Measurements from ENCODE around the gene ENTREP3. TPM values are rescaled to one million over a fixed set of nuclear protein-coding genes. Genes with fewer than 3 reads are reported as not detected.
A peak's percentile ranks its signal among the peaks of the same experiment; 100 is the strongest.
"Not testable (repeated sequence)": the region's sequence is repeated elsewhere in the genome, so short reads cannot be mapped to it uniquely, and the experiment has no call there.

ENTREP3 gene
- total RNA-seq, 2 experiments from 2014 or later = 22.8 to 22.9 TPM

GRCh38 chr1:155227261-155228095 lies 27.8 kb downstream of the ENTREP3 start:
- CTCF ChIA-PET = interaction anchor here (0.9 to 2.5 kb wide), 11 partner anchors 15 to 357 kb away, joined by 3 to 12 read pairs (median 5); partner anchors contain the start of genes KRTCAP2, SCAMP3 and THBS3

DNA sequence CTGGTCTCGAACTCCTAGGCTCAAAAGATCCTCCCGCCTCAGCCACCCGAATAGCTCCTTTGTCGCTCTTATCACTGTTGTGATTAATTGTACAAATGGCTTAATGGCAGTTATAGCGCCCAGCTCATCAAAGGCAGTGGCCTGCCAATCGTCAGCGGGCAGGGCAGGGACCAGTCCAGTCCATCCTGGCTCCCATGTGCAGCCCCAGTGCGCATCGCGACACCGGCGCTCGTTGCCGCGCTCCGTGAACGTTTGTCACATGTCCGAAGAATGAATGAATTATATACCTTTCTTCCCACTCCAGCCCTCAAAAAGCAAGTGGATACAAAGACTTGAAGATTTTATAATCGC lies 28.4 kb downstream of the ENTREP3 start:
- DNase-seq = peak; percentile 51
- ChIA-PET POLR2A (interaction anchor here (0.6 kb wide), 2 partner anchors 18 to 32 kb away, joined by 3 read pairs; no protein-coding TSS in a partner anchor), CTCF (interaction anchor here (0.6 to 2.5 kb wide), 10 partner anchors 20 to 358 kb away, joined by 3 to 12 read pairs (median 4); partner anchors contain the start of genes SCAMP3 and THBS3)
- H3K27ac Mint-ChIP-seq = peak overlapping the region; percentile 92
- no peaks in the 10 kb centered on the region for H3K27me3 Mint-ChIP-seq
- H3K4me3 Mint-ChIP-seq = peak overlapping the region; percentile 84
- H3K9me3 Mint-ChIP-seq = no peaks in the 10 kb centered on the region
- H3K36me3 Mint-ChIP-seq (ENCODE audit: low read depth) = peaks cover 8% of the 10 kb centered on the region
- peaks cover 36% of the 10 kb centered on the region for H3K4me1 Mint-ChIP-seq

More at GRCh38 chr1:155227261-155228095, 27.8 kb downstream of the ENTREP3 start:
- peak overlapping the region; percentile 84 for H3K4me3 Mint-ChIP-seq
- H3K36me3 Mint-ChIP-seq (ENCODE audit: low read depth) = peaks cover 8% of the 10 kb centered on the region
- peak; percentile 99 for DNase-seq
- H3K27ac Mint-ChIP-seq = peak overlapping the region; percentile 92
- POLR2A ChIA-PET = interaction anchor here (0.6 kb wide), 1 partner anchor 18 kb away, joined by 3 read pairs; no protein-coding TSS in a partner anchor
- peaks cover 36% of the 10 kb centered on the region for H3K4me1 Mint-ChIP-seq
- H3K9me3 Mint-ChIP-seq = no peaks in the 10 kb centered on the region
- H3K27me3 Mint-ChIP-seq = no peaks in the 10 kb centered on the region

GRCh38 chr1:155226188-155226909 lies 28.9 kb downstream of the ENTREP3 start:
- Mint-ChIP-seq H3K4me1 (peaks cover 36% of the 10 kb centered on the region), H3K9me3 (no peaks in the 10 kb centered on the region), H3K27me3 (no peaks in the 10 kb centered on the region), H3K4me3 (peak overlapping the region; percentile 84), H3K27ac (peak overlapping the region; percentile 92), H3K36me3 (ENCODE audit: low read depth) (peaks cover 8% of the 10 kb centered on the region)
- peak; percentile 87 for DNase-seq
- POLR2A ChIA-PET = interaction anchor here (0.6 kb wide), 2 partner anchors 17 to 32 kb away, joined by 3 read pairs; no protein-coding TSS in a partner anchor
- CTCF ChIA-PET = interaction anchor here (0.6 to 2.5 kb wide), 9 partner anchors 19 to 358 kb away, joined by 3 to 12 read pairs (median 5); partner anchors contain the start of genes SCAMP3 and THBS3

GRCh38 chr1:155225404-155225759 lies 29.9 kb downstream of the ENTREP3 start:
- POLR2A ChIA-PET; H3K9me3 Mint-ChIP-seq; H3K36me3 Mint-ChIP-seq (ENCODE audit: low read depth); H3K27me3 Mint-ChIP-seq; DNase-seq: not testable (repeated sequence)
- peaks cover 43% of the 10 kb centered on the region for H3K4me1 Mint-ChIP-seq
- H3K27ac Mint-ChIP-seq = peak overlapping the region; percentile 92
- peak overlapping the region; percentile 84 for H3K4me3 Mint-ChIP-seq
- CTCF ChIA-PET = interaction anchor here (0.9 kb wide), 1 partner anchor 52 kb away, joined by 3 read pairs; the partner anchor contains the start of gene KRTCAP2

GRCh38 chr1:155223047-155223446 lies 32.2 kb downstream of the ENTREP3 start:
- H3K4me3 Mint-ChIP-seq = no peak overlapping the region
- no peaks in the 10 kb centered on the region for H3K27me3 Mint-ChIP-seq
- no peak overlapping the region for H3K27ac Mint-ChIP-seq
- peaks cover 11% of the 10 kb centered on the region for H3K36me3 Mint-ChIP-seq (ENCODE audit: low read depth)
- DNase-seq = no peak
- POLR2A ChIA-PET = no interaction called here
- H3K4me1 Mint-ChIP-seq = peaks cover 55% of the 10 kb centered on the region
- CTCF ChIA-PET = interaction anchor here (1.7 kb wide), 1 partner anchor 16 kb away, joined by 5 read pairs; the partner anchor contains the start of gene THBS3
- H3K9me3 Mint-ChIP-seq = peaks cover 2% of the 10 kb centered on the region

- H3K36me3 Mint-ChIP-seq (ENCODE audit: low read depth) = peaks cover 11% of the 10 kb centered on the region
- H3K27me3 Mint-ChIP-seq, H3K9me3 Mint-ChIP-seq, POLR2A ChIA-PET, DNase-seq, H3K4me3 Mint-ChIP-seq: not testable (repeated sequence)
- CTCF ChIA-PET = interaction anchor here (0.6 to 1.3 kb wide), 3 partner anchors 11 to 117 kb away, joined by 3 to 4 read pairs (median 3); no protein-coding TSS in a partner anchor
- peaks cover 36% of the 10 kb centered on the region for H3K4me1 Mint-ChIP-seq
- H3K27ac Mint-ChIP-seq = peak overlapping the region; percentile 75
These were observed 34.9 kb downstream of the ENTREP3 start for GRCh38 chr1:155220211-155220965.

DNA sequence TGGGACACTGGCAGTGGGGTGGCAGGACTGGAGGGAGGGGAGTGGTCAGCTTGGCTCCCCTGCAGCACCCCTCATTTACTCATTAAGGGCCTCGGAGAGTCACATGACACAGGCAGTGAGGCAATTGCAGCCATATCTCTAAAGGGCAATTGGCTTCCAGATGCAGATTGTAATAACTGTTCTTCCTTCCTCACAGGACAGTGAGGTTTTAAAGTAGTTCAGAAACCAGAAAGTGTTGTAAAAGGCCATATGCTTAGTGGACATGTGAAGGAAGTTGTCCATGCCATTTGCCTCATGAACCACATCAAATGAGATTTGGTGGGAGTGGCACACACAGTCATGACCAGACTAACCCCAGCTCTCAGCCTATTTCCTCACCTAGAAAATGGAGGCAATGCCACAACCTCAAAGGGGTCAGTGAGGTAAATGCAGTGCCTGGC lies 35.7 kb downstream of the ENTREP3 start:
- H3K4me3 Mint-ChIP-seq = no peak overlapping the region
- CTCF ChIA-PET = interaction anchor here (1.0 to 2.0 kb wide), 3 partner anchors 10 to 104 kb away, joined by 3 to 6 read pairs (median 4); no protein-coding TSS in a partner anchor
- peaks cover 12% of the 10 kb centered on the region for H3K36me3 Mint-ChIP-seq (ENCODE audit: low read depth)
- peak overlapping the region; percentile 87 for H3K27ac Mint-ChIP-seq
- DNase-seq = no peak
- POLR2A ChIA-PET = interaction anchor here (0.6 kb wide), 1 partner anchor 1684 kb away, joined by 3 read pairs; the partner anchor contains the start of gene S100A6
- H3K9me3 Mint-ChIP-seq = peaks cover 2% of the 10 kb centered on the region
- peaks cover 36% of the 10 kb centered on the region for H3K4me1 Mint-ChIP-seq
- H3K27me3 Mint-ChIP-seq = no peaks in the 10 kb centered on the region

GRCh38 chr1:155218854-155219591 lies 36.3 kb downstream of the ENTREP3 start:
- DNase-seq = peak; percentile 46
- Mint-ChIP-seq H3K4me3 (no peak overlapping the region), H3K27me3 (no peaks in the 10 kb centered on the region), H3K27ac (peak overlapping the region; percentile 87), H3K36me3 (ENCODE audit: low read depth) (peaks cover 9% of the 10 kb centered on the region), H3K4me1 (peaks cover 33% of the 10 kb centered on the region), H3K9me3 (peaks cover 2% of the 10 kb centered on the region)
- ChIA-PET POLR2A (interaction anchor here (0.6 kb wide), 1 partner anchor 1683 kb away, joined by 3 read pairs; the partner anchor contains the start of gene S100A6), CTCF (interaction anchor here (1.0 to 2.0 kb wide), 5 partner anchors 10 to 105 kb away, joined by 3 to 6 read pairs (median 3); no protein-coding TSS in a partner anchor)

DNA sequence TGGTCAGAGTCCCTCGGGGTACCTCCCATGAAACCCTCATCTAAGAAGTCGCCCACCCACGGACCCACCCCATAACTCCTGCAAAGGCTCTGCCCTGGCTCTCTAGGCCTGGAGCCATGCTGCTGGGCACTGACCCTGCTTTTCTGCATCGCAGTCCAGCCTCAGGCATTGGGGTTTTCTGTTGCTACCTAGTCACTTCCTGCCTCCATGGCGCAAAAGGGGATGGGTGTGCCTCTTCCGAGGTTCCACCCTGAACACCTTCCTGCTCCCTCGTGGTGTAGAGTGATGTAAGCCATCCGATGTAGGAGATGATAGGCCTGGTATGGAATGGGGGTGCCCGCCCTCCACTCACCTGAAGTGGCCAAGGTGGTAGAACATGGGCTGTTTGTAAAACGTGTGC lies 40.6 kb downstream of the ENTREP3 start:
- H3K9me3 Mint-ChIP-seq, POLR2A ChIA-PET, H3K4me3 Mint-ChIP-seq, DNase-seq, CTCF ChIA-PET, H3K27me3 Mint-ChIP-seq: not testable (repeated sequence)
- Mint-ChIP-seq H3K4me1 (peaks cover 31% of the 10 kb centered on the region), H3K36me3 (ENCODE audit: low read depth) (peaks cover 13% of the 10 kb centered on the region), H3K27ac (peak overlapping the region; percentile 82)

DNA sequence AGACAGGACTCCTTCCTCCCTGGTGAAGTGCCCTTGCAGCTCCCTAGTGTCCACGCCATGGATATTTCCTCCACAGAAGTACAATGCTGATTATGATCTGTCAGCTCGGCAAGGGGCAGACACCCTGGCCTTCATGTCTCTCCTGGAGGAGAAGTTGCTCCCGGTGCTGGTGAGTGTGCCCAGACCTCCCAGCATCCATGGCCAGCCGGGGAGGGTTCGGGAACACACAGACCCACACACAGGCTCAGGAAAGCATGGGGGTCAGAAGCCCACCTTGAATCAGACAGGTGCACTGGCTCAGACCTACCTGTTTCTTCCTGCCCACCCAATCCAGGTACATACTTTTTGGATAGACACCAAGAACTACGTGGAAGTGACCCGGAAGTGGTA lies 43.2 kb downstream of the ENTREP3 start:
- H3K27ac Mint-ChIP-seq, H3K4me3 Mint-ChIP-seq, H3K9me3 Mint-ChIP-seq, H3K27me3 Mint-ChIP-seq, POLR2A ChIA-PET, DNase-seq: not testable (repeated sequence)
- peaks cover 13% of the 10 kb centered on the region for H3K36me3 Mint-ChIP-seq (ENCODE audit: low read depth)
- CTCF ChIA-PET = interaction anchor here (0.6 to 1.5 kb wide), 3 partner anchors 36 to 588 kb away, joined by 3 to 4 read pairs (median 3); partner anchors contain the start of gene KRTCAP2
- peaks cover 32% of the 10 kb centered on the region for H3K4me1 Mint-ChIP-seq

GRCh38 chr1:155211381-155212050 lies 43.8 kb downstream of the ENTREP3 start:
- DNase-seq, H3K4me3 Mint-ChIP-seq, H3K27ac Mint-ChIP-seq, H3K9me3 Mint-ChIP-seq, POLR2A ChIA-PET, H3K27me3 Mint-ChIP-seq: not testable (repeated sequence)
- peaks cover 13% of the 10 kb centered on the region for H3K36me3 Mint-ChIP-seq (ENCODE audit: low read depth)
- peaks cover 37% of the 10 kb centered on the region for H3K4me1 Mint-ChIP-seq
- CTCF ChIA-PET = interaction anchor here (1.1 to 1.5 kb wide), 2 partner anchors 36 to 38 kb away, joined by 3 to 4 read pairs; partner anchors contain the start of gene KRTCAP2
